Neural progenitor cell (in vitro differentiated cells): Measurements from ENCODE around the gene DOCK10. TPM values are rescaled to one million over a fixed set of nuclear protein-coding genes. Genes with fewer than 3 reads are reported as not detected.

Source experiments
- DNase-seq: peaks from one replicate; pipeline ENCODE4 v3.0.0-alpha.2; 2016; ENCODE audit warnings: low spot score
- H2AFZ ChIP-seq: fragments of 200-600 bp; sonication (generic); replicated peaks from 2 replicates; pipeline ENCODE4 v1.6.1; 2016; ENCODE audit warnings: antibody characterized with exemption
- H3F3A ChIP-seq: fragments of 200-600 bp; sonication (generic); 2 replicates; pipeline ENCODE4 v1.6.1; 2016; ENCODE audit warnings: antibody characterized with exemption, low read depth
- H3K27ac ChIP-seq: fragments of 200-600 bp; sonication (generic); 2 replicates; pipeline ENCODE4 v1.5.1; 2016; ENCODE audit warnings: mild to moderate bottlenecking
- H3K27me3 ChIP-seq: fragments of 200-600 bp; sonication (generic); 2 replicates; pipeline ENCODE4 v1.6.1; 2016; ENCODE audit warnings: mild to moderate bottlenecking, moderate library complexity
- H3K36me3 ChIP-seq: fragments of 200-600 bp; sonication (generic); 2 replicates; pipeline ENCODE4 v1.5.1; 2016
- H3K4me1 ChIP-seq: fragments of 200-600 bp; sonication (generic); 2 replicates; pipeline ENCODE4 v1.6.1; 2016; ENCODE audit warnings: mixed run types
- H3K4me2 ChIP-seq: fragments of 200-600 bp; sonication (generic); 2 replicates; pipeline ENCODE4 v1.6.1; 2016
- H3K4me3 ChIP-seq: fragments of 200-600 bp; sonication (generic); 2 replicates; pipeline ENCODE4 v1.5.1; 2016
- H3K79me2 ChIP-seq: fragments of 200-600 bp; sonication (generic); 2 replicates; pipeline ENCODE4 v1.6.1; 2016; ENCODE audit warnings: low read depth
- H3K9ac ChIP-seq: fragments of 200-600 bp; sonication (generic); 2 replicates; pipeline ENCODE4 v1.6.1; 2016
- H3K9me3 ChIP-seq: fragments of 200-600 bp; sonication (generic); 2 replicates; pipeline ENCODE4 v1.5.1; 2016; ENCODE audit warnings: low read depth
- H4K20me1 ChIP-seq: fragments of 200-600 bp; sonication (generic); 2 replicates; pipeline ENCODE4 v1.6.1; 2016; ENCODE audit warnings: low read depth
- H3K27ac Mint-ChIP-seq: 3 replicates; pipeline ENCODE4 v1.8.0; 2021; ENCODE audit warnings: mixed read lengths
- H3K27me3 Mint-ChIP-seq: 2 replicates; pipeline ENCODE4 v1.8.0; 2022; ENCODE audit warnings: low read depth, mild to moderate bottlenecking, inconsistent platforms, moderate library complexity, mixed read lengths; ENCODE audit not compliant: insufficient read depth
- H3K36me3 Mint-ChIP-seq: 3 replicates; pipeline ENCODE4 v1.8.0; 2021; ENCODE audit warnings: mixed read lengths
- H3K4me1 Mint-ChIP-seq: 3 replicates; pipeline ENCODE4 v1.8.0; 2021; ENCODE audit warnings: mixed read lengths
- H3K4me3 Mint-ChIP-seq: 3 replicates; pipeline ENCODE4 v1.8.0; 2021; ENCODE audit warnings: mild to moderate bottlenecking, moderate library complexity, mixed read lengths
- H3K9me3 Mint-ChIP-seq: 3 replicates; pipeline ENCODE4 v1.8.0; 2020; ENCODE audit warnings: mixed read lengths
- EZH2 ChIP-seq: fragments of 200-600 bp; sonication (generic); IDR thresholded peaks from 2 replicates; pipeline ENCODE4 v1.6.1; 2017; ENCODE audit warnings: antibody characterized with exemption, mild to moderate bottlenecking, moderate library complexity
- EZH2phosphoT487 ChIP-seq: fragments of 200-600 bp; sonication (generic); IDR thresholded peaks from 2 replicates; pipeline ENCODE4 v1.6.1; 2017; ENCODE audit warnings: antibody characterized with exemption
- total RNA-seq: library from RNA; depleted of rRNA; stranded (reverse); fragments of >200 nt; gene quantifications from 2 replicates; pipeline ENCODE4 v1.2.3, GENCODE V29; 2015; ENCODE audit warnings: low replicate concordance
- TF ChIP-seq, protein P1 (sequence below): fragments of 200-600 bp; sonication (generic); IDR thresholded peaks from 2 replicates; pipeline ENCODE4 v1.5.1; 2017; ENCODE audit warnings: antibody characterized with exemption, mild to moderate bottlenecking

Gene DOCK10
- total RNA-seq, 1 donor from 2014 or later = 1.1 TPM

GRCh38 chr2:224915136-224915535, 127.1 kb downstream of the DOCK10 start:
- H3K4me2 ChIP-seq = no peak overlapping the region
- H3F3A ChIP-seq = no peaks in the 10 kb centered on the region
- no peaks in the 10 kb centered on the region for H3K9me3 ChIP-seq
- peaks cover 18% of the 10 kb centered on the region for H3K4me1 Mint-ChIP-seq
- peaks cover 12% of the 10 kb centered on the region for H3K4me1 ChIP-seq
- no peak overlapping the region for H3K4me3 Mint-ChIP-seq
- H3K9ac ChIP-seq = no peak overlapping the region
- H2AFZ ChIP-seq = no peak overlapping the region
- H3K27me3 Mint-ChIP-seq = no peaks in the 10 kb centered on the region
- no peaks in the 10 kb centered on the region for H4K20me1 ChIP-seq
- H3K36me3 ChIP-seq = no peaks in the 10 kb centered on the region
- no peak overlapping the region for H3K27ac ChIP-seq
- no peak overlapping the region for H3K27ac Mint-ChIP-seq
- TF ChIP-seq EZH2 (no peak), EZH2phosphoT487 (no peak)
- TF ChIP-seq, protein P1, sequence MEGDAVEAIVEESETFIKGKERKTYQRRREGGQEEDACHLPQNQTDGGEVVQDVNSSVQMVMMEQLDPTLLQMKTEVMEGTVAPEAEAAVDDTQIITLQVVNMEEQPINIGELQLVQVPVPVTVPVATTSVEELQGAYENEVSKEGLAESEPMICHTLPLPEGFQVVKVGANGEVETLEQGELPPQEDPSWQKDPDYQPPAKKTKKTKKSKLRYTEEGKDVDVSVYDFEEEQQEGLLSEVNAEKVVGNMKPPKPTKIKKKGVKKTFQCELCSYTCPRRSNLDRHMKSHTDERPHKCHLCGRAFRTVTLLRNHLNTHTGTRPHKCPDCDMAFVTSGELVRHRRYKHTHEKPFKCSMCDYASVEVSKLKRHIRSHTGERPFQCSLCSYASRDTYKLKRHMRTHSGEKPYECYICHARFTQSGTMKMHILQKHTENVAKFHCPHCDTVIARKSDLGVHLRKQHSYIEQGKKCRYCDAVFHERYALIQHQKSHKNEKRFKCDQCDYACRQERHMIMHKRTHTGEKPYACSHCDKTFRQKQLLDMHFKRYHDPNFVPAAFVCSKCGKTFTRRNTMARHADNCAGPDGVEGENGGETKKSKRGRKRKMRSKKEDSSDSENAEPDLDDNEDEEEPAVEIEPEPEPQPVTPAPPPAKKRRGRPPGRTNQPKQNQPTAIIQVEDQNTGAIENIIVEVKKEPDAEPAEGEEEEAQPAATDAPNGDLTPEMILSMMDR = no peak
- no peak for DNase-seq
- H3K9me3 Mint-ChIP-seq = no peaks in the 10 kb centered on the region
- no peaks in the 10 kb centered on the region for H3K79me2 ChIP-seq
- H3K4me3 ChIP-seq = no peak overlapping the region
- no peaks in the 10 kb centered on the region for H3K36me3 Mint-ChIP-seq
- no peaks in the 10 kb centered on the region for H3K27me3 ChIP-seq

DNA sequence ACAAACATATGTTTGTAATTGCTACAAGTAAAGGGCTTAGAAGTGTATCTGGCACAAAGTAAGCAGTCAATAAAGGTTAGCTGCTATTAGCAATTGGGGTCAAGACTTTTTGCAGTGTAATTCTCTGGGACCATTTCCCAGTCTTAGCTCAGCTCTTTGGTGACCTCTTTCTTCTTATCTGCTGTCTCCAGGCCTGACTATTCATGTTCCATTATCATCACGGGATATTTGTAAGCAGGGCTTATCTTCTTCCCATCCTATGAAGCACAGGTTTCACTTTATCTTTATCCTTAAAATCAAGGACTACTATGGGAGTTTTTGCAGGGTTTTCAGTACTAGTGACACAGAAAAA, 131.7 kb downstream of the DOCK10 start:
- H3K4me3 ChIP-seq = no peak overlapping the region
- TF ChIP-seq EZH2 = no peak
- TF ChIP-seq, protein P1 = no peak
- no peak for TF ChIP-seq EZH2phosphoT487
- peaks cover 42% of the 10 kb centered on the region for H3K4me1 Mint-ChIP-seq
- peaks cover 12% of the 10 kb centered on the region for H3F3A ChIP-seq
- H3K4me2 ChIP-seq = peak overlapping the region; percentile 3
- H3K4me3 Mint-ChIP-seq = peak overlapping the region; percentile 9
- H3K9me3 ChIP-seq = no peaks in the 10 kb centered on the region
- H3K4me1 ChIP-seq = peaks cover 26% of the 10 kb centered on the region
- H3K27ac Mint-ChIP-seq = peak overlapping the region; percentile 95
- no peak overlapping the region for H2AFZ ChIP-seq
- H4K20me1 ChIP-seq = no peaks in the 10 kb centered on the region
- H3K9ac ChIP-seq = no peak overlapping the region
- no peaks in the 10 kb centered on the region for H3K27me3 Mint-ChIP-seq
- H3K27me3 ChIP-seq = no peaks in the 10 kb centered on the region
- no peak overlapping the region for H3K27ac ChIP-seq
- H3K9me3 Mint-ChIP-seq = peaks cover 7% of the 10 kb centered on the region
- no peaks in the 10 kb centered on the region for H3K79me2 ChIP-seq
- no peak for DNase-seq
- peaks cover 9% of the 10 kb centered on the region for H3K36me3 Mint-ChIP-seq
- no peaks in the 10 kb centered on the region for H3K36me3 ChIP-seq

DNA sequence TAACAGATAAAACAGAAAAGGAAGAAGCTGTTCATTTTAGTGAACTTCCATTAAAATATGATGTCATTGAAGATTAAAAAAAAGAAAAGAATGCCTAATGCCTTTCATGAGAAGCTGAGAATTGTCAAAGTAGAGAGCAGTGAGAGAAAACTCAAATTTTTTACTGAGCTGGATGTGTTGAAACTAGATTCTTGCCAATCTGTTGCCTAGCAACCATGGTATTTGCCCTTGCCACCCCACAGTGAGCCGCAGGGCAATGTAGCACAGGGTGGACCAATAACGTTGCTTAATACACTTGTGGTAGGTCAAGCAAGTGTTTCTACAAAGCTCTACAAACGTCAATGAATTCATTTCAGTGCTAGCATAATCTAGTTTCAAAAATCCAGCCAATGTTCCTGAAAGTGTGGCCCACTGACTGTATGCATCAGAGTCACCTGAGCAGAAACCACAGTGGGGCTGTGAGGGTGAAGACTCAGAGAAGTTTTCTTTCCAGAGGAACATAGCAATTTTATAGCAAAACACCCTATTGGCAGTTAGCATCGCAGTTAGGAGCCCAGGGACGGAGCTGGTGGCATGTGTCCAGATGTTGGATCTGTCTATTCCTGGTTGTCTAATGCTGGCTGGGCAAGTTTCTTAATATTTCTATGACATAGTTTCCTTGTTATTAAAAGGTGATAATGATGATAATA, 132.2 kb downstream of the DOCK10 start:
- Histone ChIP-seq H3K27me3 (no peaks in the 10 kb centered on the region), H3K36me3 (no peaks in the 10 kb centered on the region), H3K27ac (no peak overlapping the region), H3K4me1 (peaks cover 26% of the 10 kb centered on the region), H3F3A (peaks cover 12% of the 10 kb centered on the region), H3K79me2 (no peaks in the 10 kb centered on the region), H3K4me3 (no peak overlapping the region), H3K9me3 (no peaks in the 10 kb centered on the region), H3K4me2 (peak overlapping the region; percentile 56), H4K20me1 (no peaks in the 10 kb centered on the region), H2AFZ (no peak overlapping the region), H3K9ac (no peak overlapping the region)
- Mint-ChIP-seq H3K36me3 (peaks cover 9% of the 10 kb centered on the region), H3K27ac (peak overlapping the region; percentile 95), H3K4me1 (peaks cover 42% of the 10 kb centered on the region), H3K27me3 (no peaks in the 10 kb centered on the region), H3K4me3 (peak overlapping the region; percentile 24), H3K9me3 (peaks cover 8% of the 10 kb centered on the region)
- TF ChIP-seq EZH2phosphoT487 (no peak), EZH2 (no peak)
- TF ChIP-seq, protein P1 = no peak
- DNase-seq = peak; percentile 27
